Measurements from ENCODE around the gene LYL1.

LYL1 gene

GRCh38 chr19:13073263-13073662, 29.4 kb downstream of the LYL1 start:
- DNase-seq (ENCODE audit: low spot score): no peak

- DNase-seq (ENCODE audit: low spot score): no peak
Observed at GRCh38 chr19:13072188-13072908, 30.3 kb downstream of the LYL1 start.

- no peak for DNase-seq (ENCODE audit: low spot score)
Observed at GRCh38 chr19:13071444-13072187, 31.0 kb downstream of the LYL1 start.

GRCh38 chr19:13070425-13071140, 32.1 kb downstream of the LYL1 start:
- no peak for DNase-seq (ENCODE audit: low spot score)

- DNase-seq (ENCODE audit: low spot score): no peak
Observed at GRCh38 chr19:13069415-13070359, 33.0 kb downstream of the LYL1 start.

- DNase-seq (ENCODE audit: low spot score): no peak
Observed at GRCh38 chr19:13068085-13068846, 34.4 kb downstream of the LYL1 start.

GRCh38 chr19:13066933-13067807, 35.5 kb downstream of the LYL1 start:
- no peak for DNase-seq (ENCODE audit: low spot score)

- no peak for DNase-seq (ENCODE audit: low spot score)
Observed at GRCh38 chr19:13066226-13066625, 36.4 kb downstream of the LYL1 start.

GRCh38 chr19:13064092-13064489, 38.6 kb downstream of the LYL1 start:
- DNase-seq (ENCODE audit: low spot score): no peak

- no peak for DNase-seq (ENCODE audit: low spot score)
Observed at GRCh38 chr19:13063461-13064091, 39.1 kb downstream of the LYL1 start.

- no peak for DNase-seq (ENCODE audit: low spot score)
Observed at GRCh38 chr19:13062317-13062716, 40.3 kb downstream of the LYL1 start.

GRCh38 chr19:13060964-13061927, 41.4 kb downstream of the LYL1 start:
- peak; percentile 67 for DNase-seq (ENCODE audit: low spot score)

GRCh38 chr19:13060233-13060963, 42.3 kb downstream of the LYL1 start:
- no peak for DNase-seq (ENCODE audit: low spot score)

GRCh38 chr19:13058951-13059660, 43.6 kb downstream of the LYL1 start:
- DNase-seq (ENCODE audit: low spot score): no peak

- DNase-seq (ENCODE audit: low spot score): no peak
Observed at GRCh38 chr19:13057744-13058143, 44.9 kb downstream of the LYL1 start.

- DNase-seq (ENCODE audit: low spot score): no peak
Observed at GRCh38 chr19:13057147-13057572, 45.5 kb downstream of the LYL1 start.
